Esophagus muscularis mucosa (tissue), 4 donors: ENCODE measurements around the gene VPS39.

ENCODE experiments used
- CTCF ChIP-seq, 3 experiments: fragments of 200-600 bp in 2 of 3; fragments of 450-650 bp in 1 of 3; sonication (generic) in 2 of 3; IDR thresholded peaks; one replicate each; pipeline ENCODE4 v1.5.1; 2017 to 2019; ENCODE audit warnings: antibody characterized with exemption in 3 of 3, mild to moderate bottlenecking in 2 of 3, moderate library complexity in 1 of 3
- EP300 ChIP-seq: sonication (generic); formaldehyde crosslinking; IDR thresholded peaks from one replicate; pipeline ENCODE4 v1.6.1; 2017; ENCODE audit warnings: antibody characterized with exemption
- POLR2A ChIP-seq: fragments of 450-650 bp; IDR thresholded peaks from one replicate; pipeline ENCODE4 v1.6.1; 2017; ENCODE audit warnings: antibody characterized with exemption, moderate library complexity, mild to moderate bottlenecking, low read depth

GRCh38 chr15:42135351-42135750 is 72.8 kb downstream of the VPS39 start:
- TF ChIP-seq CTCF (IDR thresholded peaks at IDR 0.05) (no peak), EP300 (no peak), POLR2A (no peak)
